HG03135 (cell line): ENCODE results near the gene CTBP1.

Experiments
- ATAC-seq: cut with Tn5 transposase; IDR thresholded peaks from one replicate; pipeline ENCODE4 v1.9.1; 2021; ENCODE audit warnings: mild to moderate bottlenecking, moderate library complexity; ENCODE audit not compliant: unreplicated experiment

CTBP1 gene

GRCh38 chr4:1211891-1212545 lies 36.9 kb downstream of the CTBP1 start:
- ATAC-seq, result no peak

DNA sequence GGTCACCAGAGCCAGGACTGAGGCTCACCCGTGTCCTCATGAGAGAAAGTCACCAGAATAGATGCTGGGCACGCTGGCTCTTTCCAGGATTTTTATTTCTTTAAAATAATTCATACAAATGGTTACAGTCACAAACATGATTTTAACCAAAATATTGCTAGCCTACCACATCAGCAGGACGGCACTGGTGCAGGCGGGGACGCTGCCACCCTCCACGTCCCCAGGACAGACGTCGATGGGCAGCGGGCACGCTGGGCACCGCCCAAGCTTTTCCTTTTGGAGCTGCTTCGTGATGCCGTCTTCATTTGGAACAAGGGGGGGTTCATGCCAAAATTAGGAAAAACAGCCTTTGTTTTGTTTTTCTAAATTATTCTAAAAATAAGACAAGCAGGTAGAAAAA lies 37.6 kb downstream of the CTBP1 start:
- ATAC-seq, result no peak

GRCh38 chr4:1210971-1211370 lies 38.0 kb downstream of the CTBP1 start:
- no peak for ATAC-seq

DNA sequence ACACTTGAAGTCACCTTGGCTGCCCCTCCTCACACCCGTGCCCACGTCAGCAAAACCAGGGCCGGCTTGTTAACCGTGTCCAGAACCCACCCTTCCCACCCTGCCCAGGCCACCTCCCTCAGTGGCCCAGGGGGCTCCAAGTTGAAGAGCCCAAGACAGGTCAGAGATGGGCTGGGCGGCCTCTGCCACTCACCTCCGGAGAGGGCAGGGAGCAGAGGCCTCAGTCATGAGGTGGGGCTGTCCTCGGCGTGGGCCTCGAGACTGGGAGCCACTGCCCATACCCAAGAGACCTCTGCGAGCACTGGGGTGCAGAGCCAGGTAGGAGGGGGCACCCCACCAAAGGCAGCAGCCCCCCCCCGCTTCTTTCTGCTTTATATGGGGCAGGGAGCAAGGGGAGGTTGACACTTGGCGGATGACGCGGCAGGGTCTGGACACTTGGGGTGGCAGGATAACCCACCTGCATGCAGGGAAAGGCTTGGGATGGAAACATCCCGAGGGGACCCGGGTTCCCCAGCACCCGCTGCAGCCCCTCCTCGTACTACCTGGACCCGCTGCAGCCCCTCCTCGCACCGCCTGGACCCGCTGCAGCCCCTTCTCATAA lies 38.6 kb downstream of the CTBP1 start:
- no peak for ATAC-seq

DNA sequence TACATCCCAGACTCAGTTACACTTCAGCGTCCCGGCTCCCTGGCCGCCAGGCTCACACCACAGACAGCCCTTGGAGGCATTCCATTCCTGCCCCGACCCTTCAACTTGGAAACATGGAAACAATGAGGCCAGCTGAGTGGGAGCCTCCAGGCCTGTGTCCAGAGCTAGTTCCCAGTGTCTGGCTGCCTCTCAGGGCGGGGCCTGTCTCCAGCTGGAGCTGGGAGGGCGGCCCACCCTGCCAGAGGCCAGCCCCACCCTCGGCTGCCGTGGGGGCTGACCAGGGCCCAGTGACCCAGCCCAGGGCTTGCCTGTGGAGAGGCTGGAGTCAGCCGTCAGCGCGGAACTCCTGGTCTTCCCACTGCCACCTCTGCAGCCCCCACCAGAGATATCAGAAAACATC lies 39.1 kb downstream of the CTBP1 start:
- no peak for ATAC-seq

DNA sequence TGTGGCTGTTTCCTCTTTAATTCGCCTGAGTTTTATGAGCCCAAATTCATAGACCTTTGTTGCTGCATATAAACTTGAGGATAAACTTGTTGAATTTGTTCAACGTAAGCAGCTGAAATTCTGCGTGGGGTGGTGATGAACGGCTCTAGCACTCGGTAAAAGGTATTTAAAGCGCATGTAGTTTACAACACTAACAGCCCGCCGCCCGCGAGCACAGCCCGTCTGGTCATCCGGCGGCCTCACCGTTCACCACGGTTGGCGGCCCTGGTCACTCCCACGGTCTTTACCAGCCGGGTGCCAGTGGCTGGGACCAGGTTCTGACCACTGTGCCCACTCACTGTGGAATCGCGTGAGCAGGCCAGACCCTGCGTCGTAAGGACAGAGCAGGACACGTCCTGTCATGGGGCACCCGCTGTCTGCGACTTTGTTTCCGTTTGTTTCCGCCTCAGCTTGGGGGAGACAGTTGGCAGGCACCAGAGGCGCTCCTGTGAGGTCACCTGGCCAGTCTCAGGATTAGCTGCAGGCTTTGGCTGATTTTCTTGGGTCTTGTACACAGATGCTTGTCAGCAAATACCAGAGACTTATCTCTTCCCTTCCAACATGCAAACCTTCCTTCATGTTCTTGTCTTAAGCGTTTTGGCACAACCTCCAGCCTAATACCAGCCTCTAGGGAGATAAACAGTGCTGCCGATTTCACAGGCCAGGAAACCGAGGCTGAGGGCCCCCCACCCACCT lies 39.8 kb downstream of the CTBP1 start:
- no peak for ATAC-seq

GRCh38 chr4:1208266-1208961 lies 40.5 kb downstream of the CTBP1 start:
- ATAC-seq, result no peak

DNA sequence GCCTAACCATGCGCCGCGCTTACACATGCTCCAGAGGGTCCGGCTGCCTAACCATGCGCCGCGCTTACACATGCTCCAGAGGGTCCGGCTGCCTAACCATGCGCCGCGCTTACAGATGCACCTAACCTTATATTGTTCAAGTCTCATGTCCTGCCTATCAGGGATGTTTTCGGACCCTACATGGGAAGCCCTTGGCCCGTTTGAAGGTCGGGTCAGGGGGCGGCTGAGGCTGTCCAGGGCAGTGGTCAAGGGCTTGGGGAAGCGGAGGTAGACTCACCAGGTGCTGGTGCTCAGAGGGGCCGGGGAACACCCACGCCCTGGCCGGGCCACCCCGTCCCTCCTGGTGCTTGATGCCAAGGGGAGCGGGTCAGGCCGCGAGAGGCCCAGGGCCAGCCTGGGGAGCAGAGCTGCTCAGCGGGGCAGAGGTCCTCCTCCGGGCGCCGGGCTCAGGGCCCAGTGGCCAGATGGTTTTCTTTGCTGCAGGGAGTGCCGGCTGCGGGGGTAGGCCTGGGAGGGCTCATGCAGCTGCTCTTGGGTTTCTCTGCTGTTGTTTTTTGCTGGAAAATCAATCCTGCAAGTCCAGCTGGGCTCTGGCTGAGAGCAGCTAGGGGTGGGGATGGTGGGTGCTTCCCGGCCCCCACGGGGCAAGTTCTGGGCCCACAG lies 41.2 kb downstream of the CTBP1 start:
- no peak for ATAC-seq

- no peak for ATAC-seq
These were observed 41.8 kb downstream of the CTBP1 start for GRCh38 chr4:1207157-1207470.

GRCh38 chr4:1206299-1207156 lies 42.4 kb downstream of the CTBP1 start:
- no peak for ATAC-seq

GRCh38 chr4:1205586-1206298 lies 43.2 kb downstream of the CTBP1 start:
- no peak for ATAC-seq

DNA sequence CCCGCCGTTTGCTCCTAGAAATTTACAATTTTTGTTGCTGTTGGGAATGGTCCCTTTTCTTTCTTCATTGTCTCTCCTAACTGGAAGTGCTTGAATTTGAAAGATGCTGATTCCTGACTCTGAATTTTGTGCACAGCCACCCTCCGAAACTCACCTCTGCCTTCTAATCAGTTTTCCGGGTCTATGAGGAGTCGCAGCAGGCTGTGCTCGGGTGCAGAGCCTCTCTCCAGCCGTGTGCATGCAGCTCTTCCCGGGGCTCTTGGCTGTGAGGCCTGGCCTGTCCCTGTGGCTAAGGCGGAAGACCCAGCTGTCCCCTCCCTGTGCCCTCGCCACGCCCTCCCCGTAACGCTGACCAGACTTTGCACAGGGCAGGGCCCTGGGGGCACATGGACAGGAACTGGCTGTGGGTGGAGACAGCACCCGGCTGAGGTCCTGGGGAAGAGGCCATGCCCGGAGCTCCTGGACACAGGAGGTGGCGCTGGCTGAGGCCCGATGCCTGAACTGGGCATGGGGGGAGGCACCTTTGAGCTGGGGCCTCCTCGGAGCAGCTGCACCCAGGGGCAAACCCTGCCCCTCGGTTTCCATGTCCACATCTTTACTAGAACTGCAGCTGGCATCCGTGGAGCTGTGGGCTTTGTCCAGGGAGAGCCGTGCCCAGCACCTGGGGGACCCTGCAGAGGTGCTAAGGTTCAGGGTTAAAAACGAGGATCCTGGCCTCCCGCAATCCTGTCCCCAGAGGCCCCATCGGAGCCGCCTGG lies 43.9 kb downstream of the CTBP1 start:
- no peak for ATAC-seq

GRCh38 chr4:1204286-1204827 lies 44.6 kb downstream of the CTBP1 start:
- no peak for ATAC-seq

DNA sequence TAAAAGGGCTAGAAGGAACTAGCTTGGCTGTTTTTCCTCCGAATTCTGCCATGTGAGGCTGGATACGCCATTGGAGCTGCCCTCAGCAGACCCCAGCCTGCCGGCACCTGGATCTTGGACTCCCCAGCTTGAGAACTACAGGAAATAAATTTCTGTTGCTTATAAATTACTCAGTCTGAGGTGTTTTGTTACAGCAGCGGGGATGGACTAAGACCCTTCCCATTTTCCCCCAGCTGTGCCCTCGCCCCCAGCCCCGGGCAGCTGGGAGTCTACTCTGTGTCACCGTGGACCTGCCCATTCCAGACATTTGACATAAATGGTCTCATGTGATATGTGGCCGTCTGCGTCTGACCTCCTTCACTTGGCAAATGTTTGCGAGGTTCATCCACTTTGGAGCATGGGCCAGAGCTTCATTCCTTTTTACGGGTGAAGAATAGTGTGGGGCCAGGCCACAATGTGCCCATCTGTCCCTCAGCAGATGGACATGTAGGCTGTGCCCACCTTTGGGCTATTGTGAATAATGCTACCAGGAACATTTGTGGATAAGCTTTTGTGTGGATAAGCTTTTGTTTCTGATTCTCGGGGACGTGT lies 45.8 kb downstream of the CTBP1 start:
- no peak for ATAC-seq

DNA sequence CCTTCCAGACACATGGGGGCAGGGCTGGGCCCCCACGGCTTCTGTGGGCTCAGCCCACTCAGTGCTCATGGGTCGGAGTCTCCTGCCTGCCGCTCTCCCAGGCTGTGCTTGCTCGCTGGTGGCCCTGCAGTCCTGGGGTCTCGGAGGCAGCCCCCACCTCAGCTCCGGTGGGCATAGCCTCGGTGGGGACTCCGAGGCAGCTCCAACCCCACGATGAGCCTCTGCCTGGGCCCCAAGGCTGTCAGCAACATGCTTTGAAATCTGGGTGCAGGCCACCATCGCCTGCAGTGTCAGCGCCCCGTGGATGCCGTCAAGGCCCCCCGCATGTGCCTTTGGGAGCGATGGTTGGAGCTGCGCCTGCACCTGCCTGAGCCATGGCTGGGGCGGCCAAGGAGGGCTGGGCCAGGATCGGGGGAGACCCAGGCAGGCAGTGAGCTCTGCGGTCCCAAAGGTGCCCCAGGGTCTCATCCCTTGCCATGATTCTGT lies 46.4 kb downstream of the CTBP1 start:
- ATAC-seq, result no peak

- ATAC-seq, result peak; percentile 39
These were observed 46.9 kb downstream of the CTBP1 start for GRCh38 chr4:1201851-1202525.

DNA sequence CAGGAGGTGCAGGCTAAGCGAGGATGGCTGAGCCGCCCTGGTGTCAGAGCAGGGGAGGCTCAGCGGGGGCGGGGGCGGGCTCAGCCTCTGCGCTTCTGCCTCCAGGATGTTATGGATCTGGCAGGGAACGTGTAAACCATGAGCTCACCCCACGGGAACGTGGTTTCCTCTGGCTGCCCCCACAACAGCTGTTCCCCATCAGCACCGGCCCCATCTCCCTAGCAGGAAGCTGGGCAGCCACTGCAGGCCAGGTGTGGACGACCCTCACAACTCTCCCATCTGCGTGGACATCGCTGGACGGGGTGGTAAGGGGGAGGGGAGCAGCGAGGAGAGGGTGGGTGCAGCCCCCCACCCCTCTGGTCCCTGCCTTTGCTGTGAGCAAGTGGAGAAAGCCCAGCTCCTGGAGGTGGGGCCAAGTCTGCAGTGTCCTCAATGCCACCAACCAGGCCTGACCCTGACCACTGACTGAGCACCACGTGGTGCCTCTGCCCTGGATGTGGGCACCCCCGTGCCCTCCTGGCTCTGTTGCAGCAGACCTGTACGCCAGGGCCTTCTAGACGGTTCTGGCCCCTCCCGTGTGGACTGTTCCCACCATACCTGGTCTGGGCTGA lies 48.4 kb downstream of the CTBP1 start:
- ATAC-seq, result no peak
